ENCODE measurements around the gene RRAS.

The RRAS gene

DNA sequence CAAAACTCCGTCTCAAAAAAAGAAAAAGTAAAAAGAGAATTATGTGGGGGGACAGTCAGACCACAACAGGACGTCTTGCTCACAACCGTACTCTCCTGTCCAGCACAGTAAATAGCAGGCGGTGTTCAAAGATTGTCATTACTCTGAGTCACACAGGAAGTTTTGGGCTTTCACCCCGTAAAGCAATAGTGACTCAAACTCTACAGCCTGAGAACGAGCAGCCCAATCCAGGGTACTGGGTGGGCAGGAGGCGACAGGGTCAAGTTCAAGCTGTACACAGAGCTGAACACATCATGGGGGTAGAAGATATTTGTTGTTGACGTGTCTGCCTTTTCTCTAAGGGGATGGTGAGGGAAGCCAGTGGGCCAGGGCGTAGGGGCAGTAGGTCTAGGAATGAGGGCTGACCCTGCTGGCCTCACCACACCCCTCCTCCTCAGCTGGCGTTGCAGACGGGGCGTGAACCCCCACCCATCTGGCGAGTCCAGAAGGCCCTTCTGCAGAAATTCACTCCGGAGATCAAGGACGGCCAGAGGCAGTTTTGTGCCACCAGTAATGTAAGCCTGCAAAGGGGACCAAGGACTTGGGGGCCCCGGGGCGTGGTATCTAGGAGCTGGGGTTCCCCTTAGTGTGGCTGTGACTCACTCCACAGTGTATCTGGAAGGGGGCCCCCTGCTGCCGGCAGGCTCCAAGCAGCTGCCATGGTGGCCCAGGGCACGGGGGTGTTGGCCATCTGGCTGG, 25.7 kb downstream of the RRAS start:
- Histone ChIP-seq H3K27me3 (no peaks in the 10 kb centered on the region), H3K4me3 (ENCODE audit: low read depth in 1 of 2, low read length in 1 of 2) (no peak overlapping the region), H3K27ac (no peak overlapping the region), H3K4me1 (ENCODE audit: control insufficient read depth in 1 of 2, insufficient read depth in 1 of 2, low read depth in 1 of 2, low read length in 1 of 2) (peaks cover 4 to 6% of the 10 kb centered on the region in 2 experiments), H3K9me3 (no peaks in the 10 kb centered on the region), H3K36me3 (peaks cover 66% of the 10 kb centered on the region)
- TF ChIP-seq CTCF (IDR thresholded peaks at IDR 0.05) = no peak

DNA sequence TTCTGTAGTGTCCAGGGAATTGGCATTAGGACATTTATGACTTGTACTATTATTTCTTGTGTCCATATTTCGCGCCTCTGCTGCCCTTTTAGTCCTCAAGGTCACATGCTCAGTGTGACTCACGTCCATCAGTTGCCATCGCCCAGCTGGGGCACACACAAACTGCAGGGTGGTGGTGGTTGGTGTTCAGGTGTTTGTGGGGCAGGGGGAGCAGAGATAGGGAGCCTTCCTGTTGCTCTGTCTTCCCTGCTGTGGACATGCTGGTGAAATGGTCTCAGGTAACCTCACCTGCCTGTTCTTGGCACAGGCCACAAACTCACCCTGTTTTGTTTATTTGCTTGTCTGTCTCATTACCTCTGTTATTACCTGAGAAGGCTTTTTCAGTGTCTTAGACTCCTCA, 26.6 kb downstream of the RRAS start:
- Histone ChIP-seq H3K4me1 (ENCODE audit: control insufficient read depth in 1 of 2, insufficient read depth in 1 of 2, low read depth in 1 of 2, low read length in 1 of 2) (peaks cover 4 to 6% of the 10 kb centered on the region in 2 experiments), H3K27me3 (no peaks in the 10 kb centered on the region), H3K36me3 (peaks cover 69% of the 10 kb centered on the region), H3K9me3 (no peaks in the 10 kb centered on the region), H3K27ac (no peak overlapping the region), H3K4me3 (ENCODE audit: low read depth in 1 of 2, low read length in 1 of 2) (no peak overlapping the region)
- no peak for TF ChIP-seq CTCF (IDR thresholded peaks at IDR 0.05)

DNA sequence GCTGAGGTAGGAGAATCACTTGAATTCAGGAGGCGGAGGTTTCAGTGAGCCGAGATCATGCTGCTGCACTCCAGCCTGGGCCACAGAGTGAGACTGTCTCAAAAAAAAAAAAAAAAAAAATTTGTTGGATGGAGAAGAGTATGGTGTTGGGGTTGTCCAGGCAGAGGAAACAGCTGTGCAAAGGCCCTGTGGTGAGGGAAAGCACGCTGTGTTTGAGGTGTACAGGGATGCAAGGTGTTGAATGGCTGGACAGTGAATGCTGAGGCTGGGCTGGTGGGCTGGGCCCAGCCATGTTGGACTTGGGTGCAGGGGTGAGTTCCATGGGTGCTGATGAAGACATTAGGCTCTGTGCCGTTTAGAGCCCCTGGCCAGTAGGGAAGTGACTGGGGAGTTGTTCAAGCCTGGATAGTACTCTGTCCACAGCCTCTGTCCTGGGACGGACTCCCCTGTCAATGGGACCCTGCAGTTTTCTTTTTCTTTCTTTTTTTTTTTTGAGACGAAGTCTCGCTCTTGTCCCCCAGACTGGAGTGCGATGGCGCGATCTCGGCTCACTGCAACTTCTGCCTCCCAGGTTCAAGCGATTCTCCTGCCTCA, 30.3 kb downstream of the RRAS start:
- H3K27me3 ChIP-seq = no peaks in the 10 kb centered on the region
- peaks cover 4 to 6% of the 10 kb centered on the region in 2 experiments for H3K4me1 ChIP-seq (ENCODE audit: control insufficient read depth in 1 of 2, insufficient read depth in 1 of 2, low read depth in 1 of 2, low read length in 1 of 2)
- H3K9me3 ChIP-seq = no peaks in the 10 kb centered on the region
- no peak overlapping the region for H3K4me3 ChIP-seq (ENCODE audit: low read depth in 1 of 2, low read length in 1 of 2)
- no peak overlapping the region for H3K27ac ChIP-seq
- no peak for TF ChIP-seq CTCF (IDR thresholded peaks at IDR 0.05)
- peaks cover 66% of the 10 kb centered on the region for H3K36me3 ChIP-seq

GRCh38 chr19:49605605-49606004, 34.3 kb downstream of the RRAS start:
- TF ChIP-seq CTCF (IDR thresholded peaks at IDR 0.05) = no peak
- H3K4me3 ChIP-seq (ENCODE audit: low read depth in 1 of 2, low read length in 1 of 2) = no peak overlapping the region

GRCh38 chr19:49602806-49603205, 37.1 kb downstream of the RRAS start:
- no peak for TF ChIP-seq CTCF (IDR thresholded peaks at IDR 0.05)
- Histone ChIP-seq H3K27ac (no peak overlapping the region), H3K9me3 (no peaks in the 10 kb centered on the region), H3K4me1 (ENCODE audit: control insufficient read depth in 1 of 2, insufficient read depth in 1 of 2, low read depth in 1 of 2, low read length in 1 of 2) (no peaks in the 10 kb centered on the region), H3K27me3 (no peaks in the 10 kb centered on the region), H3K4me3 (ENCODE audit: low read depth in 1 of 2, low read length in 1 of 2) (no peak overlapping the region), H3K36me3 (peaks cover 87% of the 10 kb centered on the region)

More at GRCh38 chr19:49605605-49606004, 34.3 kb downstream of the RRAS start:
- Histone ChIP-seq H3K4me1 (ENCODE audit: control insufficient read depth in 1 of 2, insufficient read depth in 1 of 2, low read depth in 1 of 2, low read length in 1 of 2) (no peaks in the 10 kb centered on the region), H3K27me3 (no peaks in the 10 kb centered on the region), H3K27ac (no peak overlapping the region), H3K36me3 (peaks cover 84% of the 10 kb centered on the region), H3K9me3 (no peaks in the 10 kb centered on the region)

Measured in neutrophil (primary cell).